ENCODE results near the gene STK32B.

Gene STK32B

DNA sequence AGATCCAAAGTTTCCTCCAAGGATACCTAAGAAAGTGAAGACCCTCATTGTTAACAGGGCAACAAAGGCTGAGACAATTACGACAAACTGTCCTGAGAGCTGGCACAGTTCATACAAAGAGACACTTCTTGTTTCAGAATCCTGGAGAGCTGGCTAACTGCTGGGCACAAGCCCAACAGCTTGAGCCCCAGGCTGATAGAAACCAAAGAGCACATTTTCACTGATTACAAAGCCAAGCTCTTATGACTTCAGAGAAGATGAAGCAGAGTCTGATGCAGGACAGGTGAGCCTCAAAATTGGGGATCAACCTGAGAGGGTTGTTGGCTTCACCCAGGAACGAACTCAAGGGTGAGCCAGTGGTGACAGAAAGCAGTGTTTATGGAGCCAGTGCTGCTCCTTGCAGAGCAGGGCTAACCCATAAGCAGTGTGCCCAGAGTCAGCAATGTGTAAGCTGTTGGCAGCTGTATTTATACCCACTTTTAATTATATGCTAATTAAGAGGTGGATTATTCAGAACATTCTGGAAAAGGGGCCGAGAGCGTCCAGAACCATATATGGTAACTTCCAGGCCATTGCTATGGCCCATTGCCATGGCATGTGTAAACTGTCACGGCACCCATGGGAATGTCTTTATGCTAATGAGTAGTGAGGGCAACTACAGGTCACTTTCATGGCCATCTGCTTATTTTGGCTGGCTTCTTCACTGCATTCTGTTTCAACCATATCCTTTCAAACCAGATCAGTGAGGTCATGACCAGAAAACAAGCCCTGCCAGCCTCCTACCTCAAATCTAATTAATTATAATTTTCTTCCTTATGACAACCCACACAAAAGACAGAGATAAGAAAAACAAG lies 473.4 kb downstream of the STK32B start:
- no peak overlapping the region for H3K4me3 ChIP-seq (ENCODE audit: low read depth, low read length)
- peak; percentile 54 for DNase-seq (ENCODE audit: low read depth)
- TF ChIP-seq, protein P1, sequence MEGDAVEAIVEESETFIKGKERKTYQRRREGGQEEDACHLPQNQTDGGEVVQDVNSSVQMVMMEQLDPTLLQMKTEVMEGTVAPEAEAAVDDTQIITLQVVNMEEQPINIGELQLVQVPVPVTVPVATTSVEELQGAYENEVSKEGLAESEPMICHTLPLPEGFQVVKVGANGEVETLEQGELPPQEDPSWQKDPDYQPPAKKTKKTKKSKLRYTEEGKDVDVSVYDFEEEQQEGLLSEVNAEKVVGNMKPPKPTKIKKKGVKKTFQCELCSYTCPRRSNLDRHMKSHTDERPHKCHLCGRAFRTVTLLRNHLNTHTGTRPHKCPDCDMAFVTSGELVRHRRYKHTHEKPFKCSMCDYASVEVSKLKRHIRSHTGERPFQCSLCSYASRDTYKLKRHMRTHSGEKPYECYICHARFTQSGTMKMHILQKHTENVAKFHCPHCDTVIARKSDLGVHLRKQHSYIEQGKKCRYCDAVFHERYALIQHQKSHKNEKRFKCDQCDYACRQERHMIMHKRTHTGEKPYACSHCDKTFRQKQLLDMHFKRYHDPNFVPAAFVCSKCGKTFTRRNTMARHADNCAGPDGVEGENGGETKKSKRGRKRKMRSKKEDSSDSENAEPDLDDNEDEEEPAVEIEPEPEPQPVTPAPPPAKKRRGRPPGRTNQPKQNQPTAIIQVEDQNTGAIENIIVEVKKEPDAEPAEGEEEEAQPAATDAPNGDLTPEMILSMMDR (conservative IDR thresholded peaks at IDR 0.05; ENCODE audit: low read depth, low read length): no peak

DNA sequence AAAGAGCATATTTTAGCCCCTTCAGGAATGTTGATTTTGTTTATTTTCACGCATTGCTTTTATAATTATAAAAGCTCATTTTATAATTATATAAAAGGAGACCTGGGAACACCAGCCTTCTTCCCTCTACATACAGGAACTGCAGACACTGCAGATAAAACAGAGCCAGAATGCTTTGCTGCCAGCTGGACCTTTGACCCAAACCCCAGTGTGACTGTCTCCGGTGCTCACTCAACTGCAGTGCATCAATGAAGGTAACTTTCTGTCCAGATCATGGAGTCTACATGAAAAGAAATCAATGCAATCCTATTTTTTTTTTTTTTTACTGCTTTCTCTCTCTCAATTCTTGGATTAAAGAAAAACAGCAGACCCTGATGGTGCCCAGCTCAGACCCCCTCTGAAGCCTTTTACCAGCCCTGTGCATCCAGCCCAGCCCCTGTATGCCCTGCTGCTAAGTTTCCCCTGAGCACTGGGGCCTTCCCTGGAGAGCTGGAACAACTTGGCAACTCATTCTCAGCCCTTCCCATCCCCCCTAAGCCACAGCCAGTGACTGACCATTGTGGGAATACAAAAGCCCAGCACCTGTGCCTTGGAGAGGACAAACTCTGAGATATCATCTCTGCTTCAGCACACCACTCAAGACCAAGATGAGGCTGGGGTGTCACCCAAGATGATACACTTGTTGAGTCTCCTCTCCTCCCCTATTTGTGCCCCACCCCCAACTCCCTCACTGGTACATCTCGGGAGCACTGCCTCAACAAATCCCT lies 475.0 kb downstream of the STK32B start:
- TF ChIP-seq, protein P1 (conservative IDR thresholded peaks at IDR 0.05; ENCODE audit: low read depth, low read length): no peak
- no peak for DNase-seq (ENCODE audit: low read depth)
- H3K4me3 ChIP-seq (ENCODE audit: low read depth, low read length): no peak overlapping the region

DNA sequence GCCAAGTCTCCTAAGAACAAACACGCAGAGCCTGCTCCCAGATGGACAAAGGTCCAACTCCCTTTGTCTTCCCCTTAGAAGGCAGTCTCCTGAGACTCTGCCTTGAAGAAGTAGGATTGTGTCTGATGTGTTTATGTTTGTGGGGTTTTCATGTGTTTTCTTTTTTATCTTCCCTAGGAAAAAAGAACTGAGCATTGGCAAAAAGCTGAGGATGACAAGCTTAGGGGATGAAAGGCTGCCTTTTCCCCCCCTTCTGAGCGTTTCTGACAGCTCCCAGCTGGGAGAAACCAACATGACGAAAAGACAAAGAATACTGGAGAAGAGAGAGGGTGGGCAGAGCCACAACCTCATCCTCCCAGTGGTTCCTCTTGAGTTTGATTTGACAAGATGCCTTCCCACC lies 475.9 kb downstream of the STK32B start:
- TF ChIP-seq, protein P1 (conservative IDR thresholded peaks at IDR 0.05; ENCODE audit: low read depth, low read length): no peak
- no peak overlapping the region for H3K4me3 ChIP-seq (ENCODE audit: low read depth, low read length)
- no peak for DNase-seq (ENCODE audit: low read depth)

DNA sequence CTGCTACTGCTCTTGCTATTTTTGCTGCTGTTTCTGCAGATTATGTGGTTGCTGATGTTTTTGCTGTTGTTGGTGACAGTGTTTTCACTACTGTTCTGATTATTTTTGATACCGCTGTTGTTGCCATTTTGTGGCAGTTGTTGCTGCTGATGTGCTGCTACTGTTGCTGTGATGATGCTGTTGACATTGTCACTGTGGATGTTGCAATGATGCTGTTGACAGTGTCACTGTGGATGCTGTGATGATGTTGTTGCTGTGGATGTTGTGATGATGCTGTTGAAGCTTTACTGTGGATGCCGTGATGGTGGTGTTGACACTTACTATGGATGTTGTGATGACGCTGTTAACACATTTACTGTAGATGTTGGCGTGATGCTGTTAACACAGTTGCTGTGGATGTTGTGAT lies 476.8 kb downstream of the STK32B start:
- TF ChIP-seq, protein P1 (conservative IDR thresholded peaks at IDR 0.05; ENCODE audit: low read depth, low read length): no peak
- no peak overlapping the region for H3K4me3 ChIP-seq (ENCODE audit: low read depth, low read length)
- DNase-seq (ENCODE audit: low read depth): no peak

DNA sequence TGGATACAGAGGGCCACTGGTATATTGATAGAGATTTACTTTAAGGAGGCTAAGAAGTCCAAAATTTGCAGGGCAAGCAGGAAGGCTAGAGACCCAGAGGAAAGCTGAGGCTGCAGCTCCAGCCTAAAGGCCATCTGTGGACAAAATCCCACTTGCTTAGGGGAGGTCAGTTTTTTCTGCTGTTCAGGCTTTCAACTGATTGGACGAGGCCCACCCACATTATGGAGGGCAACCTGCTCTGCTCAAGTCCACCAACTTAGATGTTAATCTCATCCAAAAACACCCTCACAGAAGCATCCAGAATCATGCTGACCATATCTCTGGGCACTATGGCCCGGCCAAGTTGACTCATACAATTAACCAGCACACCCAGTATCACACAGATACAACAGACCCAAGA lies 480.8 kb downstream of the STK32B start:
- TF ChIP-seq, protein P1 (conservative IDR thresholded peaks at IDR 0.05; ENCODE audit: low read depth, low read length): no peak
- no peak for DNase-seq (ENCODE audit: low read depth)
- no peak overlapping the region for H3K4me3 ChIP-seq (ENCODE audit: low read depth, low read length)

DNA sequence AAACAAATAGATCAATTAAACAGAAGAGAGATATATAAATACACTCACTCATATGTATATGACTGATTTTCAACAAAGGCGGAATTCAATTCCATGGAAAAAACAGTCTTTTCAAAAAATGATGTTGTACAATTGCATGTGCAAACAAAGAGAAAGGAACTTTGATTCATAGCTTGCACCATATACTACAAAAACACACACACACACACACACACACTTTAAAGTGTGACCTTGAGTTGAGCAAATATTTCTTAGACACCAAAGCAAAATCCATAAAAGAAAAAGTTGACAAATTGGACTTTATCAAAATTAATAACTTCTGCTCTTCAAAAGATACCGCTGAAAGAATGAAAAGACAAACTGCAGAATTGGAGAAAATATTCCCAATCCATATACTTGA lies 488.3 kb downstream of the STK32B start:
- no peak overlapping the region for H3K4me3 ChIP-seq (ENCODE audit: low read depth, low read length)
- TF ChIP-seq, protein P1 (conservative IDR thresholded peaks at IDR 0.05; ENCODE audit: low read depth, low read length): no peak
- no peak for DNase-seq (ENCODE audit: low read depth)
